Sigmoid colon (tissue), 4 donors: Measurements from ENCODE around the gene NFATC1.

Experiments used
- CTCF ChIP-seq, 4 experiments: fragments of 450-650 bp in 3 of 4; fragments of 200-600 bp in 1 of 4; IDR thresholded peaks; one replicate each; pipeline ENCODE4 v1.5.1; 2016 to 2019; ENCODE audit warnings: antibody characterized with exemption in 4 of 4, mild to moderate bottlenecking in 3 of 4, moderate library complexity in 2 of 4
- EP300 ChIP-seq, 4 donors: sonication (generic); formaldehyde crosslinking; IDR thresholded peaks; one replicate each; pipeline ENCODE4 v1.6.1; 2017; ENCODE audit warnings: antibody characterized with exemption in 4 of 4
- POLR2AphosphoS5 ChIP-seq, 4 donors: sonication (generic); formaldehyde crosslinking; IDR thresholded peaks; one replicate each; pipeline ENCODE4 v1.6.1; 2017; ENCODE audit warnings: antibody characterized with exemption in 4 of 4

- TF ChIP-seq CTCF (IDR thresholded peaks at IDR 0.05) = no peak
- no peak for TF ChIP-seq EP300 (IDR thresholded peaks at IDR 0.05)
- no peak for TF ChIP-seq POLR2AphosphoS5 (IDR thresholded peaks at IDR 0.05)
Observed at GRCh38 chr18:79542213-79542612, 146.5 kb downstream of the NFATC1 start.
